ENCODE measurements around the gene MYLK4. TPM values are rescaled to one million over a fixed set of nuclear protein-coding genes. Genes with fewer than 3 reads are reported as not detected.
A peak's percentile ranks its signal among the peaks of the same experiment; 100 is the strongest.

The MYLK4 gene
- polyA plus RNA-seq, 1 experiment = 0.21 TPM

- Histone ChIP-seq H3K9me3 (ENCODE audit: control insufficient read depth, insufficient read depth, low read length) (no peaks in the 10 kb centered on the region), H3K27me3 (ENCODE audit: control insufficient read depth, insufficient read depth, low read length) (no peaks in the 10 kb centered on the region), H3K27ac (ENCODE audit: low read depth, low read length) (peak overlapping the region; percentile 39), H3K4me3 (ENCODE audit: low read depth, low read length) (no peak overlapping the region)
- POLR2A ChIA-PET = interaction anchor here (0.6 to 2.4 kb wide), 3 partner anchors 49 to 994 kb away, joined by 4 to 26 read pairs (median 10); partner anchors contain the start of gene SERPINB1
- no peak for DNase-seq (ENCODE audit: low read depth, low spot score)
- CTCF ChIA-PET = interaction anchor here (1.0 to 2.7 kb wide), 22 partner anchors 8 to 1196 kb away, joined by 3 to 50 read pairs (median 6); partner anchors contain the start of genes MYLK4 and SERPINB1
- TF ChIP-seq CTCF (IDR thresholded peaks at IDR 0.05; ENCODE audit: low read depth, low read length) = no peak
Observed at GRCh38 chr6:2792330-2793110, 41.8 kb upstream of the MYLK4 start.

- no peak for DNase-seq (ENCODE audit: low read depth, low spot score)
- Histone ChIP-seq H3K4me3 (ENCODE audit: low read depth, low read length) (no peak overlapping the region), H3K9me3 (ENCODE audit: control insufficient read depth, insufficient read depth, low read length) (no peaks in the 10 kb centered on the region), H3K27ac (ENCODE audit: low read depth, low read length) (peak overlapping the region; percentile 98), H3K27me3 (ENCODE audit: control insufficient read depth, insufficient read depth, low read length) (no peaks in the 10 kb centered on the region)
- POLR2A ChIA-PET = interaction anchor here (0.7 to 2.4 kb wide), 5 partner anchors 26 to 198 kb away, joined by 5 to 26 read pairs (median 7); partner anchors contain the start of genes SERPINB1 and WRNIP1
- no peak for TF ChIP-seq CTCF (IDR thresholded peaks at IDR 0.05; ENCODE audit: low read depth, low read length)
- CTCF ChIA-PET = interaction anchor here (0.6 to 2.8 kb wide), 40 partner anchors 9 to 1195 kb away, joined by 3 to 50 read pairs (median 4); partner anchors contain the start of genes MYLK4 and SERPINB1
Observed at GRCh38 chr6:2791450-2791974, 40.8 kb upstream of the MYLK4 start.

- CTCF ChIA-PET = interaction anchor here (0.6 to 2.8 kb wide), 44 partner anchors 9 to 1194 kb away, joined by 3 to 50 read pairs (median 4); partner anchors contain the start of genes MYLK4 and SERPINB1
- POLR2A ChIA-PET = interaction anchor here (0.7 to 2.4 kb wide), 6 partner anchors 15 to 199 kb away, joined by 3 to 26 read pairs (median 6); partner anchors contain the start of genes SERPINB1 and WRNIP1
- Histone ChIP-seq H3K27me3 (ENCODE audit: control insufficient read depth, insufficient read depth, low read length) (no peaks in the 10 kb centered on the region), H3K4me3 (ENCODE audit: low read depth, low read length) (peak overlapping the region; percentile 23), H3K9me3 (ENCODE audit: control insufficient read depth, insufficient read depth, low read length) (no peaks in the 10 kb centered on the region), H3K27ac (ENCODE audit: low read depth, low read length) (peak overlapping the region; percentile 98)
- peak; percentile 84 for DNase-seq (ENCODE audit: low read depth, low spot score)
- peak; percentile 88 for TF ChIP-seq CTCF (IDR thresholded peaks at IDR 0.05; ENCODE audit: low read depth, low read length)
Observed at GRCh38 chr6:2790588-2791449, 40.1 kb upstream of the MYLK4 start.

- ChIA-PET CTCF (interaction anchor here (0.6 kb wide), 1 partner anchor 216 kb away, joined by 4 read pairs; no protein-coding TSS in a partner anchor), POLR2A (no interaction called here)
- DNase-seq (ENCODE audit: low read depth, low spot score) = no peak
- TF ChIP-seq CTCF (IDR thresholded peaks at IDR 0.05; ENCODE audit: low read depth, low read length) = no peak
- no peaks in the 10 kb centered on the region for H3K27me3 ChIP-seq (ENCODE audit: control insufficient read depth, insufficient read depth, low read length)
- H3K4me3 ChIP-seq (ENCODE audit: low read depth, low read length) = no peak overlapping the region
- H3K27ac ChIP-seq (ENCODE audit: low read depth, low read length) = no peak overlapping the region
- H3K9me3 ChIP-seq (ENCODE audit: control insufficient read depth, insufficient read depth, low read length) = no peaks in the 10 kb centered on the region
Observed at GRCh38 chr6:2786269-2786668, 35.5 kb upstream of the MYLK4 start.
